DOHH2 (cell line): ENCODE results near the gene RAI1.

Experiments
- EZH2phosphoT487 ChIP-seq: fragments of 200-600 bp; sonication (generic); IDR thresholded peaks from 2 replicates; pipeline ENCODE4 v1.6.1; 2017; ENCODE audit warnings: borderline replicate concordance, mild to moderate bottlenecking, antibody characterized with exemption, low read length, moderate library complexity, mixed read lengths
- TF ChIP-seq, protein P1 (sequence below): fragments of 200-600 bp; sonication (generic); IDR thresholded peaks from one replicate; pipeline ENCODE4 v1.5.1; 2014; ENCODE audit warnings: antibody characterized with exemption, mild to moderate bottlenecking, low read depth, low read length; ENCODE audit not compliant: poor library complexity, severe bottlenecking

DNA sequence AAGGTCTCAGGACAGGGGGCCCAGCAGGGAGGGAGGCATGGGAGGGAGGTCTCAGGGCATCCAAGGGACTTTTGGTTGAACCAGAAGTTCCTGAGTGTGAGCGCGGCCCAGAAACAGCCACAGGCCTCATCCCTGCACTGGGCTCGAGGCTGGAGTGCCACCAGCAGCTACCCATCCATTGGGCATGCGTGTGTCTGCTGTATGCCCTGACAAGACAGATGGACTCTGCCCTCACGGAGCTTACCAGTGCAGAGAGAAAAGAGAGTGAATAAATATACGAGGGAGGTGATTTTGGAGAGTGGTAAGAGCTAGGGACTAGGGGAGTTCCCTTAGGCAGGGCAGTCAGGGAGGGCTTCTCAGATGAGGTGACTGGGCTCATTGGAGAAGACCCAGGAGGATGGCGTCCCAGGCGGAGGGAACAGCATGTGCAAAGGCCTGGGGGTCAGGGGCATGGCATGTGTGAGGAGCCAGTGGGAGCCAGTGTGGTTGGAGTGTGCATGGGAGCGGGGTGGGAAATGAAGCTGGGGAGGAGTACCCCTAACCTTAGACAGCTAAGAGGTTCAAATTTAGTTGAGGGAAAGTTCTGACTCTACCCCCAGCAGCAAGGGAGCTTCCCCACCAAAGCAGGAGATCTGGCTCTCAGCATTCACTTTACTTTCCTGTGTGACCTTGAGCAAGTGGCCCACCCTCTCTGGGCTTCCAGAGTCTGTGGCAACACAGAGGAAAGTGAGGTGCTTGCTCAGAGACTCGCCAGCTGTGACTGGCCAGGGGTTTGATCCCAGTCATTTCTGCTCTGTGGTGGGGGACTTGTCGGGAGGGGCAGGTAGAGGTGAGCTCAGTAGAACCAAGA lies 80.9 kb downstream of the RAI1 start:
- TF ChIP-seq, protein P1, sequence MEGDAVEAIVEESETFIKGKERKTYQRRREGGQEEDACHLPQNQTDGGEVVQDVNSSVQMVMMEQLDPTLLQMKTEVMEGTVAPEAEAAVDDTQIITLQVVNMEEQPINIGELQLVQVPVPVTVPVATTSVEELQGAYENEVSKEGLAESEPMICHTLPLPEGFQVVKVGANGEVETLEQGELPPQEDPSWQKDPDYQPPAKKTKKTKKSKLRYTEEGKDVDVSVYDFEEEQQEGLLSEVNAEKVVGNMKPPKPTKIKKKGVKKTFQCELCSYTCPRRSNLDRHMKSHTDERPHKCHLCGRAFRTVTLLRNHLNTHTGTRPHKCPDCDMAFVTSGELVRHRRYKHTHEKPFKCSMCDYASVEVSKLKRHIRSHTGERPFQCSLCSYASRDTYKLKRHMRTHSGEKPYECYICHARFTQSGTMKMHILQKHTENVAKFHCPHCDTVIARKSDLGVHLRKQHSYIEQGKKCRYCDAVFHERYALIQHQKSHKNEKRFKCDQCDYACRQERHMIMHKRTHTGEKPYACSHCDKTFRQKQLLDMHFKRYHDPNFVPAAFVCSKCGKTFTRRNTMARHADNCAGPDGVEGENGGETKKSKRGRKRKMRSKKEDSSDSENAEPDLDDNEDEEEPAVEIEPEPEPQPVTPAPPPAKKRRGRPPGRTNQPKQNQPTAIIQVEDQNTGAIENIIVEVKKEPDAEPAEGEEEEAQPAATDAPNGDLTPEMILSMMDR: no peak
- TF ChIP-seq EZH2phosphoT487: no peak
